Measurements from ENCODE around the gene CACNA2D2. TPM values are rescaled to one million over a fixed set of nuclear protein-coding genes. Genes with fewer than 3 reads are reported as not detected.

CACNA2D2 gene
- total RNA-seq, 1 experiment from 2014 or later: 0.33 TPM

- DNase-seq (ENCODE audit: low spot score): no peak
Observed at GRCh38 chr3:50428007-50428633, 75.3 kb downstream of the CACNA2D2 start.

GRCh38 chr3:50427217-50427616 lies 76.2 kb downstream of the CACNA2D2 start:
- no peak for DNase-seq (ENCODE audit: low spot score)

GRCh38 chr3:50425911-50426310 lies 77.5 kb downstream of the CACNA2D2 start:
- DNase-seq (ENCODE audit: low spot score): no peak

- DNase-seq (ENCODE audit: low spot score): no peak
Observed at GRCh38 chr3:50423543-50423942, 79.9 kb downstream of the CACNA2D2 start.

GRCh38 chr3:50422153-50422552 lies 81.3 kb downstream of the CACNA2D2 start:
- no peak for DNase-seq (ENCODE audit: low spot score)

- DNase-seq (ENCODE audit: low spot score): no peak
Observed at GRCh38 chr3:50419595-50420370, 83.7 kb downstream of the CACNA2D2 start.

GRCh38 chr3:50418850-50419249 lies 84.6 kb downstream of the CACNA2D2 start:
- DNase-seq (ENCODE audit: low spot score): no peak

GRCh38 chr3:50417637-50418033 lies 85.8 kb downstream of the CACNA2D2 start:
- no peak for DNase-seq (ENCODE audit: low spot score)

GRCh38 chr3:50416736-50417636 lies 86.4 kb downstream of the CACNA2D2 start:
- no peak for DNase-seq (ENCODE audit: low spot score)

GRCh38 chr3:50415816-50416215 lies 87.6 kb downstream of the CACNA2D2 start:
- DNase-seq (ENCODE audit: low spot score): no peak

GRCh38 chr3:50415061-50415460 lies 88.4 kb downstream of the CACNA2D2 start:
- DNase-seq (ENCODE audit: low spot score): no peak

- DNase-seq (ENCODE audit: low spot score): no peak
Observed at GRCh38 chr3:50414616-50415015, 88.8 kb downstream of the CACNA2D2 start.

- no peak for DNase-seq (ENCODE audit: low spot score)
Observed at GRCh38 chr3:50412231-50412754, 91.1 kb downstream of the CACNA2D2 start.

GRCh38 chr3:50411229-50411628 lies 92.2 kb downstream of the CACNA2D2 start:
- DNase-seq (ENCODE audit: low spot score): no peak

GRCh38 chr3:50410608-50411139 lies 92.8 kb downstream of the CACNA2D2 start:
- no peak for DNase-seq (ENCODE audit: low spot score)

- no peak for DNase-seq (ENCODE audit: low spot score)
Observed at GRCh38 chr3:50410185-50410584, 93.2 kb downstream of the CACNA2D2 start.

GRCh38 chr3:50408443-50408944 lies 94.9 kb downstream of the CACNA2D2 start:
- DNase-seq (ENCODE audit: low spot score): no peak

- no peak for DNase-seq (ENCODE audit: low spot score)
Observed at GRCh38 chr3:50406487-50406886, 96.9 kb downstream of the CACNA2D2 start.

- no peak for DNase-seq (ENCODE audit: low spot score)
Observed at GRCh38 chr3:50405249-50405648, 98.2 kb downstream of the CACNA2D2 start.

- DNase-seq (ENCODE audit: low spot score): no peak
Observed at GRCh38 chr3:50401978-50402595, 101.3 kb downstream of the CACNA2D2 start.

GRCh38 chr3:50396502-50396901 lies 106.9 kb downstream of the CACNA2D2 start:
- DNase-seq (ENCODE audit: low spot score): no peak
